Measurements from ENCODE around the gene SLC16A12. TPM values are rescaled to one million over a fixed set of nuclear protein-coding genes. Genes with fewer than 3 reads are reported as not detected.
"Not testable (repeated sequence)": the region's sequence is repeated elsewhere in the genome, so short reads cannot be mapped to it uniquely, and the experiment has no call there.

The SLC16A12 gene
- total and polyA plus RNA-seq, 2 donors from 2014 or later: 19.0 to 38.8 TPM

DNA sequence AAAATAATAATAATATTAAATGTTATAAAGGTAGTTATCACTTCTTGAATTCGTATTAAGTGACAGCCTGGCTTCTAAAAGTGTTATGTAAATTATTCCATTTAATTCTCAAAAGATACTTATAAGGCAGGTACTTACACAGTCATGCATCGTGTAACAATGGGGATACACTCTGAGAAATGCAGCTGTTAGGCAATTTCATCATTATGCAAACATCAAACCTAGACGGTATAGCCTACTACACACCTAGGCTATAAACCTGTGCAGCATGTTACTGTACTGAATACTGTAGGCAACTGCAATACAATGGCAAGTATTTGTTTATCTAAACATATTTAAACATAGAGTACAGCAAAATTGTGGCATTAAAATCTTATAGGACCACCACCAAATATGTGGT, 141.5 kb downstream of the SLC16A12 start:
- intact Hi-C loops (cut with DNase I): no loop called here
- Histone ChIP-seq H3K9ac (ENCODE audit: low read length in 3 of 3) (peak overlapping the region in 1 of 3 donors; percentile 59), H3K36me3 (ENCODE audit: control insufficient read depth in 2 of 3, insufficient read depth in 3 of 3, low read length in 3 of 3) (no peaks in the 10 kb centered on the region), H3K4me1 (ENCODE audit: control insufficient read depth in 2 of 3, insufficient read depth in 2 of 3, low read depth in 1 of 3, low read length in 3 of 3) (peaks cover 4 to 12% (median 6%) of the 10 kb centered on the region in 3 donors), H3K9me3 (ENCODE audit: control insufficient read depth in 2 of 3, insufficient read depth in 1 of 3, low read length in 3 of 3) (no peaks in the 10 kb centered on the region), H3K27me3 (ENCODE audit: control insufficient read depth, insufficient read depth, low read length) (no peaks in the 10 kb centered on the region), H3K4me3 (ENCODE audit: low read length in 3 of 3) (peak overlapping the region in 2 of 3 donors; percentile 73 to 93), H3K27ac (ENCODE audit: low read depth in 2 of 2, low read length in 2 of 2) (peak overlapping the region in 1 of 2 donors; percentile 6)
- no peak for DNase-seq
- FAIRE-seq: no peak
- TF ChIP-seq CTCF (IDR thresholded peaks at IDR 0.05; ENCODE audit: borderline replicate concordance, extremely low read depth, insufficient read depth): no peak

DNA sequence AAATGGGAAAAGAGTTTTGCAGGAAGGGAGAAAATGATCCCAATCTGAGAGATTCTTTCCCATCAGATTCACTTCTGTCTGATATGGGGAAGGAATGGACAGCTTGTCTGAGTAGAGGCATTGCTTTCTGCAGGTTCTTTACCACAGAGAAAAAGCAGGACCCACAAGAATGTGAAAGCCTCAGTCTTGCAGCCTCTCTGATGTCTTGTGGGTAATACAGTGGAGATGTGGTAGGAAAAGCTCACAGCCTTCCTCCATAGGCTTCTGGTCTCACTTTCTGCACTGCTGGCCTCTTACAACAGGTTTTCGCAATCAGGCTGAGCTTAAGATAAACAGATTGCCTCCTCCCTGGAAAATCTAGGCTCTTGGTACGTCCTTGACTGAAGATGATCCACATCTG, 142.4 kb downstream of the SLC16A12 start:
- intact Hi-C loops (cut with DNase I): no loop called here
- Histone ChIP-seq H3K27me3 (ENCODE audit: control insufficient read depth, insufficient read depth, low read length) (no peaks in the 10 kb centered on the region), H3K4me3 (ENCODE audit: low read length in 3 of 3) (peak overlapping the region; percentile 73 to 95 (median 93)), H3K36me3 (ENCODE audit: control insufficient read depth in 2 of 3, insufficient read depth in 3 of 3, low read length in 3 of 3) (no peaks in the 10 kb centered on the region), H3K9ac (ENCODE audit: low read length in 3 of 3) (peak overlapping the region; percentile 59 to 95 (median 88)), H3K4me1 (ENCODE audit: control insufficient read depth in 2 of 3, insufficient read depth in 2 of 3, low read depth in 1 of 3, low read length in 3 of 3) (peaks cover 4 to 11% (median 6%) of the 10 kb centered on the region in 3 donors), H3K9me3 (ENCODE audit: control insufficient read depth in 2 of 3, insufficient read depth in 1 of 3, low read length in 3 of 3) (no peaks in the 10 kb centered on the region), H3K27ac (ENCODE audit: low read depth in 2 of 2, low read length in 2 of 2) (peak overlapping the region; percentile 93 to 94)
- FAIRE-seq (no peak), DNase-seq (peak in 2 of 5 donors; percentile 42 to 54)
- no peak for TF ChIP-seq CTCF (IDR thresholded peaks at IDR 0.05; ENCODE audit: borderline replicate concordance, extremely low read depth, insufficient read depth)

- DNase-seq: peak in 4 of 5 donors; percentile 62 to 96 (median 80)
- FAIRE-seq: peak; percentile 76
Observed at GRCh38 chr10:89391907-89392756, 143.3 kb downstream of the SLC16A12 start, which contains the start of gene IFIT1. TSS of gene IFIT1 (plus strand) at chr10:89392623. CDS start at chr10:89392713, 90 bp downstream.

DNA sequence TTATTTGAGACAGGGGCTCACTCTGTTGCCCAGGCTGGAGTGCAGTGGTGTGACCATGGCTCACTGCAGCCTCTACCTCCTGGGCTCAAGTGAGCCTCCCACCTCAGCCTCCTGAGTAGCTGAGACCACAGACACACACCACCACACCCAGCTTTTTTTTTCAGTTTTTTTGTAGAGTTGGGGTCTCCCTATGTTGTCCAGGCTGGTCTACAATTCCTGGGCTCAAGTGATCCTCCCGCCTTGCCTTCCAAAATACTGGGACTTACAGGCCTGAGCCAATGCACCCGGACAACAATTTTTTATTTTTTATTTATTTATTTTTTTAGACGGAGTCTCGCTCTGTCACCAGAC, 144.2 kb downstream of the SLC16A12 start:
- FAIRE-seq; H3K4me1 ChIP-seq (ENCODE audit: control insufficient read depth in 2 of 3, insufficient read depth in 2 of 3, low read depth in 1 of 3, low read length in 3 of 3); intact Hi-C loops (cut with DNase I): not testable (repeated sequence)

More at GRCh38 chr10:89391907-89392756, 143.3 kb downstream of the SLC16A12 start, which contains the start of gene IFIT1:
- Histone ChIP-seq H3K4me1 (ENCODE audit: control insufficient read depth in 2 of 3, insufficient read depth in 2 of 3, low read depth in 1 of 3, low read length in 3 of 3) (peaks cover 4 to 9% (median 6%) of the 10 kb centered on the region in 3 donors), H3K36me3 (ENCODE audit: control insufficient read depth in 2 of 3, insufficient read depth in 3 of 3, low read length in 3 of 3) (no peaks in the 10 kb centered on the region), H3K9me3 (ENCODE audit: control insufficient read depth in 2 of 3, insufficient read depth in 1 of 3, low read length in 3 of 3) (no peaks in the 10 kb centered on the region), H3K4me3 (ENCODE audit: low read length in 3 of 3) (peak within 1 kb of the TSS; percentile 73 to 95 (median 93)), H3K27me3 (ENCODE audit: control insufficient read depth, insufficient read depth, low read length) (no peaks in the 10 kb centered on the region), H3K9ac (ENCODE audit: low read length in 3 of 3) (peak within 1 kb of the TSS; percentile 59 to 95 (median 88)), H3K27ac (ENCODE audit: low read depth in 2 of 2, low read length in 2 of 2) (peak within 1 kb of the TSS; percentile 93 to 94)
- TF ChIP-seq CTCF (IDR thresholded peaks at IDR 0.05; ENCODE audit: borderline replicate concordance, extremely low read depth, insufficient read depth): no peak
- intact Hi-C loops (cut with DNase I): no loop called here

More for the DNA sequence above, 144.2 kb downstream of the SLC16A12 start:
- not testable (repeated sequence) for H3K36me3 ChIP-seq (ENCODE audit: control insufficient read depth in 2 of 3, insufficient read depth in 3 of 3, low read length in 3 of 3); H3K4me3 ChIP-seq (ENCODE audit: low read length in 3 of 3); H3K27me3 ChIP-seq (ENCODE audit: control insufficient read depth, insufficient read depth, low read length); DNase-seq; H3K9me3 ChIP-seq (ENCODE audit: control insufficient read depth in 2 of 3, insufficient read depth in 1 of 3, low read length in 3 of 3); H3K27ac ChIP-seq (ENCODE audit: low read depth in 2 of 2, low read length in 2 of 2); H3K9ac ChIP-seq (ENCODE audit: low read length in 3 of 3)
